OCI-LY1 (cell line): ENCODE results near the gene C5orf52.

Experiments
- H2AFZ ChIP-seq: fragments of 200-600 bp; sonication (generic), shearing (Covaris generic); 2 replicates; pipeline ENCODE4 v1.6.0; 2014; ENCODE audit warnings: antibody characterized with exemption, mild to moderate bottlenecking, low read length
- H3F3A ChIP-seq: fragments of 200-600 bp; sonication (generic), shearing (Covaris generic); 2 replicates; pipeline ENCODE4 v1.6.0; 2014; ENCODE audit warnings: mild to moderate bottlenecking, antibody characterized with exemption, low read length, moderate library complexity; ENCODE audit not compliant: insufficient read depth
- H3K27ac ChIP-seq: fragments of 200-600 bp; sonication (generic); 2 replicates; pipeline ENCODE4 v1.5.1; 2014; ENCODE audit warnings: low read length, mixed run types, mild to moderate bottlenecking, low read depth; ENCODE audit not compliant: poor library complexity, severe bottlenecking
- H3K27me3 ChIP-seq: fragments of 200-600 bp; sonication (generic); 2 replicates; pipeline ENCODE4 v1.6.0; 2014; ENCODE audit warnings: antibody characterized with exemption, mild to moderate bottlenecking, low read length, moderate library complexity; ENCODE audit not compliant: insufficient read depth
- H3K36me3 ChIP-seq: fragments of 200-600 bp; sonication (generic); 2 replicates; pipeline ENCODE4 v1.6.1; 2014; ENCODE audit warnings: mild to moderate bottlenecking, antibody characterized with exemption, low read length, moderate library complexity, mixed read lengths; ENCODE audit not compliant: insufficient read depth
- H3K4me1 ChIP-seq: fragments of 200-600 bp; sonication (generic); 2 replicates; pipeline ENCODE4 v1.5.1; 2014; ENCODE audit warnings: mild to moderate bottlenecking, low read length, moderate library complexity; ENCODE audit not compliant: insufficient read depth, severe bottlenecking
- H3K4me2 ChIP-seq: fragments of 200-600 bp; sonication (generic), shearing (Covaris generic); 2 replicates; pipeline ENCODE4 v1.6.1; 2014; ENCODE audit warnings: low read length
- H3K4me3 ChIP-seq: fragments of 200-600 bp; sonication (generic); 2 replicates; pipeline ENCODE4 v1.5.1; 2014; ENCODE audit warnings: low read length, low read depth, mild to moderate bottlenecking, mixed read lengths; ENCODE audit not compliant: poor library complexity, severe bottlenecking
- H3K79me2 ChIP-seq: fragments of 200-600 bp; shearing (Covaris generic); 2 replicates; pipeline ENCODE4 v1.6.1; 2016; ENCODE audit warnings: mixed run types, low read length, mixed read lengths; ENCODE audit not compliant: insufficient read depth
- H3K9ac ChIP-seq: fragments of 200-600 bp; sonication (generic), shearing (Covaris generic); 2 replicates; pipeline ENCODE4 v1.6.1; 2014; ENCODE audit warnings: mild to moderate bottlenecking, low read length, mixed read lengths
- H3K9me2 ChIP-seq: fragments of 200-600 bp; sonication (generic), shearing (Covaris generic); 2 replicates; pipeline ENCODE4 v1.6.1; 2014; ENCODE audit warnings: low read depth, mild to moderate bottlenecking, low read length, mixed read lengths
- H3K9me3 ChIP-seq: fragments of 200-600 bp; shearing (Covaris generic); 2 replicates; pipeline ENCODE4 v1.6.1; 2014; ENCODE audit warnings: low read length, mixed read lengths
- H4K20me1 ChIP-seq: fragments of 200-600 bp; sonication (generic), shearing (Covaris generic); 2 replicates; pipeline ENCODE4 v1.6.0; 2016; ENCODE audit warnings: mild to moderate bottlenecking, low read length; ENCODE audit not compliant: insufficient read depth
- EZH2 ChIP-seq: fragments of 200-600 bp; sonication (generic), shearing (Covaris generic); IDR thresholded peaks from 2 replicates; pipeline ENCODE4 v1.8.0; 2017; ENCODE audit warnings: borderline replicate concordance, mixed run types, mild to moderate bottlenecking, antibody characterized with exemption, low read length, moderate library complexity, mixed read lengths
- TF ChIP-seq, protein P1 (sequence below): fragments of 200-600 bp; sonication (generic), shearing (Covaris generic); IDR thresholded peaks from 2 replicates; pipeline ENCODE4 v1.5.1; 2017; ENCODE audit warnings: mild to moderate bottlenecking, antibody characterized with exemption, low read length, moderate library complexity, mixed read lengths

The C5orf52 gene

DNA sequence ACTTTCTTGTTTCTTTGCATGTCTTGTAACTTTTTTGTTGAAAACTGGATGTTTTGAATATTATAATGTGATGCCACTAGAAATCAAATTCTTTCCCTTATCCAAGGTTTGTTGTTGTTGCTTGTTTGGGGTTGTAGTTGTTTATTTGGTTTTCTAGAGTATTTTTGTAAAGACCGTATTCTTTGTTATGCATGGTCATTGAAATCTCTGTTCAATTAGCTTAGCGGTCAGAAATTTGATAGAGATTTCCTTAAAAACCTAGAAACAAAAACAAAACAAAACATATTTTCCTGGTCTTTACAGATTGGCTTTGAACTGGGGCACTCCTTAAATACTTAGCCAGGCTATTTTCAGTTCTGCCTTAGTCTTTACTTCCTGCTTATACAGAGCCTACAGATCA lies 41.0 kb upstream of the C5orf52 start:
- Histone ChIP-seq H3K4me3 (no peak overlapping the region), H3K4me1 (no peaks in the 10 kb centered on the region), H3K27me3 (no peaks in the 10 kb centered on the region), H4K20me1 (no peaks in the 10 kb centered on the region), H3K4me2 (no peak overlapping the region), H3K9me2 (no peaks in the 10 kb centered on the region), H3F3A (no peaks in the 10 kb centered on the region), H3K9me3 (no peaks in the 10 kb centered on the region), H2AFZ (no peak overlapping the region), H3K36me3 (no peaks in the 10 kb centered on the region), H3K27ac (no peak overlapping the region), H3K79me2 (no peaks in the 10 kb centered on the region), H3K9ac (no peak overlapping the region)
- TF ChIP-seq EZH2: no peak
- TF ChIP-seq, protein P1, sequence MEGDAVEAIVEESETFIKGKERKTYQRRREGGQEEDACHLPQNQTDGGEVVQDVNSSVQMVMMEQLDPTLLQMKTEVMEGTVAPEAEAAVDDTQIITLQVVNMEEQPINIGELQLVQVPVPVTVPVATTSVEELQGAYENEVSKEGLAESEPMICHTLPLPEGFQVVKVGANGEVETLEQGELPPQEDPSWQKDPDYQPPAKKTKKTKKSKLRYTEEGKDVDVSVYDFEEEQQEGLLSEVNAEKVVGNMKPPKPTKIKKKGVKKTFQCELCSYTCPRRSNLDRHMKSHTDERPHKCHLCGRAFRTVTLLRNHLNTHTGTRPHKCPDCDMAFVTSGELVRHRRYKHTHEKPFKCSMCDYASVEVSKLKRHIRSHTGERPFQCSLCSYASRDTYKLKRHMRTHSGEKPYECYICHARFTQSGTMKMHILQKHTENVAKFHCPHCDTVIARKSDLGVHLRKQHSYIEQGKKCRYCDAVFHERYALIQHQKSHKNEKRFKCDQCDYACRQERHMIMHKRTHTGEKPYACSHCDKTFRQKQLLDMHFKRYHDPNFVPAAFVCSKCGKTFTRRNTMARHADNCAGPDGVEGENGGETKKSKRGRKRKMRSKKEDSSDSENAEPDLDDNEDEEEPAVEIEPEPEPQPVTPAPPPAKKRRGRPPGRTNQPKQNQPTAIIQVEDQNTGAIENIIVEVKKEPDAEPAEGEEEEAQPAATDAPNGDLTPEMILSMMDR: no peak

DNA sequence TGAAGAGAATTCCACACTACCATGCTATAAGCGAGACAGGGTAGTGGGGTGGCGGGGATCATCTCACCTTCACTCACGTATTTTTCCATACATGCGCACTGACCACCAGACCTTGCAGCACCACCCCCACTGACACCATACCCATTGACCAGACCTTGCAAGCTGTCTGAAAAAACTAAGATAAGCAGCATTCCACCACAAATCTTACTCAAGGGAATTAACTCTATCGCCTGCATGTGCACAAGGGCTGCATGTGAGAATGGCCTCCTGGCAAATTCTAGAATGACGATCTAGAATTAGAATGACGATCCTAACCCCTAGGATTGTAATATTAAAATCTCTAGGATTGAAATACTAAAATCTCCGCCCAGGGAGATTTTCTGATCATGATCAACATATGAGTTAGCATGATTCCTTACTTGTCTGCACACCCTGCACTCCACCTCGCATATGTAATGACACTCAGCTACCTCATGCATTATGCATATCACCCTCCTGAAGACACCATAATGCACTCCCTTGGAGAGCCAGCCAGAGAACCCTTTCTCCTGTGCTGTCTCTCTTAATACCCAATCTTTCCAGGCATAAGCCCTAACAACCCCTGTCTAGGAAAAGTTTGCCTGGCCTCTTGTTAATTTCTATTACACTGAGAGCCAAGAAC lies 30.8 kb upstream of the C5orf52 start:
- Histone ChIP-seq H2AFZ (no peak overlapping the region), H3F3A (no peaks in the 10 kb centered on the region), H3K79me2 (no peaks in the 10 kb centered on the region), H4K20me1 (no peaks in the 10 kb centered on the region), H3K4me3 (no peak overlapping the region), H3K27ac (no peak overlapping the region), H3K4me1 (no peaks in the 10 kb centered on the region), H3K4me2 (no peak overlapping the region), H3K36me3 (no peaks in the 10 kb centered on the region), H3K27me3 (no peaks in the 10 kb centered on the region; the same call in 1 of the 2 replicates), H3K9ac (no peak overlapping the region), H3K9me2 (no peaks in the 10 kb centered on the region), H3K9me3 (no peaks in the 10 kb centered on the region)
- TF ChIP-seq EZH2: no peak
- TF ChIP-seq, protein P1: no peak

DNA sequence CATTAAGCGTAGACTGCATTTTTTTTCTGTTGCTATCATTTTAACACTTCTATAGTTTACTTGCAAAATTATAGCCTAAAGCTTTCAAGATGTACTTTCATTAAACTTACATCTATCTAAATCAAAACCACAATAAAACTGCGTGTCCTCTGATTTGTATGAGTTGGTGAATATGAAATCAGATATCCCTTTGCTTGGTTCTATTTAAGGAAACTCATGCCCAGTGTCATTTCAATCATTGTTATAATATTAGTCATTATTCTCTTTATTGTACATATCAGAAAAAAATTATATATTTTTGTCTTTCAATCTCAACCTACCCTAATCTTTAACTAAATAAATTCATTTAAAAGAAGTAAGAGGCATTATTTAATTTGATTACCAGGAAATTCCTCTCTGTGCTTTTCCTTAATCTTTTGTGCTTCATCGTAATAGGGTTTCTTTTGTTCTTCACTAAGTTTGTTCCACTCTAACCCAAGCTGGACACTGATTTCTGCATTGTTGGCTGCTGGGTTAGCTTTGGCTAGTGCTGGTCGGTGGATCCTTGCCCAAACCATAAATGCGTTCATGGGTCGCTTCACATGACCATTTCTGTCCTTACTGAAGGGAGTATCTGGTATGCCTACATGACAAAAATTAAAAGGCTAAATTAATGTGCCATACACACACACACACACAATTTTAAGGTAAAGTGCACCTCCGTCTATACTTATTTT lies 22.9 kb upstream of the C5orf52 start:
- no peak overlapping the region for H3K4me2 ChIP-seq
- H3K4me3 ChIP-seq: no peak overlapping the region

More for the DNA sequence above, 22.9 kb upstream of the C5orf52 start:
- H3K36me3 ChIP-seq: peaks cover 6% of the 10 kb centered on the region; the same call in 1 of the 2 replicates
- no peaks in the 10 kb centered on the region; the same call in 1 of the 2 replicates for H3K27me3 ChIP-seq
- H3K79me2 ChIP-seq: no peaks in the 10 kb centered on the region
- peaks cover 7% of the 10 kb centered on the region for H3K4me1 ChIP-seq
- H3K9me2 ChIP-seq: no peaks in the 10 kb centered on the region
- no peaks in the 10 kb centered on the region for H3F3A ChIP-seq
- H4K20me1 ChIP-seq: no peaks in the 10 kb centered on the region
- H3K9ac ChIP-seq: no peak overlapping the region
- H3K9me3 ChIP-seq: peaks cover 10% of the 10 kb centered on the region
- no peak overlapping the region for H3K27ac ChIP-seq
- TF ChIP-seq EZH2: no peak
- TF ChIP-seq, protein P1: no peak
- no peak overlapping the region for H2AFZ ChIP-seq
